Fibroblast of lung (primary cell): ENCODE measurements around the gene CLDN4. TPM values are rescaled to one million over a fixed set of nuclear protein-coding genes. Genes with fewer than 3 reads are reported as not detected.

Experiments
- DNase-seq, 2 donors: peaks; one replicate each; pipeline versions ENCODE4 v3.0.0 to v3.0.0-alpha.2; 2010; ENCODE audit warnings: low read depth in 2 of 2
- H2AFZ ChIP-seq: 2 replicates; pipeline ENCODE4 v1.5.1; 2012; ENCODE audit warnings: low read length, control low read depth, inconsistent platforms
- H3K27ac ChIP-seq: 2 replicates; pipeline ENCODE4 v1.5.1; 2011; ENCODE audit warnings: low read length, control low read depth; ENCODE audit not compliant: insufficient read depth
- H3K27me3 ChIP-seq: 2 replicates; pipeline ENCODE4 v1.5.1; 2011; ENCODE audit warnings: mild to moderate bottlenecking, low read length; ENCODE audit not compliant: control insufficient read depth, insufficient read depth
- H3K36me3 ChIP-seq: 2 replicates; pipeline ENCODE4 v1.5.1; 2011; ENCODE audit warnings: low read length; ENCODE audit not compliant: control insufficient read depth, insufficient read depth
- H3K4me1 ChIP-seq: 2 replicates; pipeline ENCODE4 v1.5.1; 2011; ENCODE audit warnings: low read length; ENCODE audit not compliant: control insufficient read depth, insufficient read depth; ENCODE audit errors: extremely low read depth
- H3K4me2 ChIP-seq: 2 replicates; pipeline ENCODE4 v1.5.1; 2011; ENCODE audit warnings: low read length, control low read depth; ENCODE audit not compliant: insufficient read depth; ENCODE audit errors: extremely low read depth
- H3K4me3 ChIP-seq, 4 experiments: fragments of 200-600 bp in 1 of 4; sonication (generic) in 1 of 4; replicated peaks in 1 of 4; 2 replicates each; pipeline ENCODE4 v1.5.1; 2011 to 2016; ENCODE audit warnings: low read length in 4 of 4, low read depth in 3 of 4, mild to moderate bottlenecking in 3 of 4, control low read depth in 2 of 4, inconsistent platforms in 1 of 4, mixed read lengths in 1 of 4; ENCODE audit not compliant: insufficient read depth in 1 of 4; ENCODE audit errors: control extremely low read depth in 1 of 4
- H3K79me2 ChIP-seq: 2 replicates; pipeline ENCODE4 v1.5.1; 2012; ENCODE audit warnings: mild to moderate bottlenecking, low read length, inconsistent platforms; ENCODE audit not compliant: control insufficient read depth, insufficient read depth
- H3K9ac ChIP-seq: 2 replicates; pipeline ENCODE4 v1.5.1; 2011; ENCODE audit warnings: mild to moderate bottlenecking, low read length, control low read depth; ENCODE audit not compliant: insufficient read depth
- H3K9me3 ChIP-seq: 2 replicates; pipeline ENCODE4 v1.5.1; 2012; ENCODE audit warnings: low read depth, low read length; ENCODE audit not compliant: control insufficient read depth, insufficient read depth
- H4K20me1 ChIP-seq: 2 replicates; pipeline ENCODE4 v1.5.1; 2011; ENCODE audit warnings: low read length; ENCODE audit not compliant: control insufficient read depth, insufficient read depth; ENCODE audit errors: extremely low read depth
- EZH2 ChIP-seq: IDR thresholded peaks from 2 replicates; pipeline ENCODE4 v1.5.1; 2012; ENCODE audit warnings: low read length, control low read depth, mild to moderate bottlenecking; ENCODE audit errors: missing control alignments
- polyA plus RNA-seq, 2 donors: library from polyadenylated mRNA; depleted of rRNA in 1 of 2; stranded (reverse) in 1 of 2; unstranded in 1 of 2; fragments of >200 nt; gene quantifications; 2 replicates each; pipeline ENCODE4 v1.2.1, GENCODE V29; 2011 to 2012; ENCODE audit warnings: missing spikeins in 1 of 2
- total RNA-seq: library from RNA; depleted of rRNA; stranded (reverse); fragments of >200 nt; gene quantifications from 2 replicates; pipeline ENCODE4 v1.2.1, GENCODE V29; 2014
- TF ChIP-seq, protein P1 (sequence below), 2 donors: IDR thresholded peaks in 1 of 2; conservative IDR thresholded peaks in 1 of 2; 1 replicate in 1 of 2; 2 replicates in 1 of 2; pipeline ENCODE4 v1.5.1; 2011 to 2012; ENCODE audit warnings: low read length in 2 of 2, control low read depth in 1 of 2, inconsistent platforms in 1 of 2, low read depth in 1 of 2, mild to moderate bottlenecking in 1 of 2

Gene CLDN4
- total and polyA plus RNA-seq, 2 donors (not counting 1 experiment from before 2014, with no cell fraction given): under 0.01 to 0.51 TPM

DNA sequence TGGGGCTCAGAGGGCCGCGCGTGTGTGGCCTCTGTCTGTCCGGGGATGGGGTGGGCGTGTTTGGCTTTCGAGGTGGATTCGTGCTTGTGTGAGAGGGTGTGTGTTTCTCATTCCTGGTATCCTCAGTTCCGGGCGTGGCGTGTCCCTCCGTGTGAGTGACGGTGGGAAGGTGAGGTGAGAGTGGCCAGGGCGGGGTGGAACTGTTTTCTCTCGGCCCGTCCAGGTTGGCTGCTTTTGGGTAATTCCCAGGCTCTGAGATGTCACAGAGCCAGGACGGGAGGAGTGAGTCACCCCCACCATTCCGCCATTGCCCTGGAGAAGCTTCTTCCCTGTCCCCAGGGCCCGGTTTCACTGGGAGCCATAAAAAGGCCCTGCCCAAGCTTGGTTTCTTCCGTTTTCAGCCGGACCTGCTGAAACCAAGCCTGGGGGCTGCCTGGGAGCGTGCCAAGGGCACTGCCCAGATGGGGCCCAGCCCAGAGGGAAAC, 21.3 kb upstream of the CLDN4 start:
- H2AFZ ChIP-seq: no peak overlapping the region
- H3K36me3 ChIP-seq: no peaks in the 10 kb centered on the region
- no peaks in the 10 kb centered on the region for H3K9me3 ChIP-seq
- no peak for TF ChIP-seq EZH2
- TF ChIP-seq, protein P1, sequence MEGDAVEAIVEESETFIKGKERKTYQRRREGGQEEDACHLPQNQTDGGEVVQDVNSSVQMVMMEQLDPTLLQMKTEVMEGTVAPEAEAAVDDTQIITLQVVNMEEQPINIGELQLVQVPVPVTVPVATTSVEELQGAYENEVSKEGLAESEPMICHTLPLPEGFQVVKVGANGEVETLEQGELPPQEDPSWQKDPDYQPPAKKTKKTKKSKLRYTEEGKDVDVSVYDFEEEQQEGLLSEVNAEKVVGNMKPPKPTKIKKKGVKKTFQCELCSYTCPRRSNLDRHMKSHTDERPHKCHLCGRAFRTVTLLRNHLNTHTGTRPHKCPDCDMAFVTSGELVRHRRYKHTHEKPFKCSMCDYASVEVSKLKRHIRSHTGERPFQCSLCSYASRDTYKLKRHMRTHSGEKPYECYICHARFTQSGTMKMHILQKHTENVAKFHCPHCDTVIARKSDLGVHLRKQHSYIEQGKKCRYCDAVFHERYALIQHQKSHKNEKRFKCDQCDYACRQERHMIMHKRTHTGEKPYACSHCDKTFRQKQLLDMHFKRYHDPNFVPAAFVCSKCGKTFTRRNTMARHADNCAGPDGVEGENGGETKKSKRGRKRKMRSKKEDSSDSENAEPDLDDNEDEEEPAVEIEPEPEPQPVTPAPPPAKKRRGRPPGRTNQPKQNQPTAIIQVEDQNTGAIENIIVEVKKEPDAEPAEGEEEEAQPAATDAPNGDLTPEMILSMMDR (conservative IDR thresholded peaks at IDR 0.05 in 1 of 2, IDR thresholded peaks at IDR 0.05 in 1 of 2; ENCODE audit: low read depth in 1 of 2, low read length in 2 of 2): no peak
- H3K27me3 ChIP-seq: no peaks in the 10 kb centered on the region
- no peak overlapping the region for H3K9ac ChIP-seq
- H3K79me2 ChIP-seq: no peaks in the 10 kb centered on the region
- H3K27ac ChIP-seq: no peak overlapping the region
- no peaks in the 10 kb centered on the region for H3K4me1 ChIP-seq
- DNase-seq: peak in 1 of 2 donors; percentile 7
- H3K4me3 ChIP-seq: no peak overlapping the region
- no peaks in the 10 kb centered on the region for H4K20me1 ChIP-seq
- H3K4me2 ChIP-seq: no peak overlapping the region

DNA sequence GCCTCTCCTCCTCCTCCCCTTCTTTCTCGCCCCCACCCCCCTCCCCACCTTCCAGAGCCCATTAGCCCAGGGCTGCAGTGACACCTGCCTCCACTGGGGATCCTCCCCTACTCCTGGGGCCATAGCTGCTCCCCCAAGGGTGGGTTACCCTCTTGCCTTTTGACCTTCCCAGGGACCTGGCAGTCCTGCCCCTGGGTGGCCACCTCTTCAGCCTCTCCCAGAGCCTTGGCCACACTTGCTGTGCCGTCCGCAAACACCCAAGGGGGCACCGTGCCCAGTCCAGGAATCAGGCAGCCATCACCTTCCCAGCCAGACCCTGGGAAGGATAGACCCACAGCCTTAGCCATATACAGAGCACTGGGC, 19.8 kb upstream of the CLDN4 start:
- Histone ChIP-seq H3K9me3 (no peaks in the 10 kb centered on the region), H3K4me3 (no peak overlapping the region), H3K79me2 (no peaks in the 10 kb centered on the region), H3K9ac (no peak overlapping the region), H3K36me3 (no peaks in the 10 kb centered on the region), H3K27me3 (no peaks in the 10 kb centered on the region), H4K20me1 (no peaks in the 10 kb centered on the region), H3K4me1 (no peaks in the 10 kb centered on the region), H2AFZ (no peak overlapping the region), H3K4me2 (no peak overlapping the region), H3K27ac (no peak overlapping the region)
- DNase-seq: no peak
- TF ChIP-seq, protein P1 (conservative IDR thresholded peaks at IDR 0.05 in 1 of 2, IDR thresholded peaks at IDR 0.05 in 1 of 2; ENCODE audit: low read depth in 1 of 2, low read length in 2 of 2): no peak
- TF ChIP-seq EZH2: no peak

DNA sequence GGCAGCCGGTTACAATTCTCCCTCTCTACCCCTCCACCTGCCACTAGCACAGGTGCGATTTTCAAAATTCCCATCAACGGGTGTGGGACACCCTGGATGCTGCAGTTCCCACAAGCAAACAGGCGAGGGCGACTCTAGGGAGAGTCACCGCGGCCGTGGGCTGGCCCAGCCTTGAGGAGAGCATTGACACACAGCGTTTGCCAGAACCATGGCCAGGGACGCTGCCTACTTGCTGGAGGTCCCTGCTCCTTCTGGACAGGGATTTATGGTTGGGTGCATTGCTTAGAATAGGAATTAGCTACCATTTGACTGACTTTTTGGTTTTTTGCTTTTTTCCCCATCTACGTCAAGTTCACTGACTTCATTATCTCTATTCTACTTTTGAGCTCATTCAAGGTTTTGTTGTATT, 19.0 kb upstream of the CLDN4 start:
- no peak for TF ChIP-seq EZH2
- TF ChIP-seq, protein P1 (conservative IDR thresholded peaks at IDR 0.05 in 1 of 2, IDR thresholded peaks at IDR 0.05 in 1 of 2; ENCODE audit: low read depth in 1 of 2, low read length in 2 of 2): peak; percentile 71 to 79
- DNase-seq: peak; percentile 40 to 53
- no peaks in the 10 kb centered on the region for H3K9me3 ChIP-seq
- H3K9ac ChIP-seq: no peak overlapping the region
- no peaks in the 10 kb centered on the region for H3K4me1 ChIP-seq
- H3K4me2 ChIP-seq: no peak overlapping the region
- H3K79me2 ChIP-seq: no peaks in the 10 kb centered on the region
- H3K27ac ChIP-seq: no peak overlapping the region
- H3K36me3 ChIP-seq: no peaks in the 10 kb centered on the region
- no peak overlapping the region for H2AFZ ChIP-seq
- H3K27me3 ChIP-seq: no peaks in the 10 kb centered on the region
- H4K20me1 ChIP-seq: no peaks in the 10 kb centered on the region
- no peak overlapping the region for H3K4me3 ChIP-seq
